GM19043 (cell line): ENCODE data around the gene ORAI3.
"Not testable (repeated sequence)": the region's sequence is repeated elsewhere in the genome, so short reads cannot be mapped to it uniquely, and the experiment has no call there.

Source experiments
- ATAC-seq: cut with Tn5 transposase; IDR thresholded peaks from one replicate; pipeline ENCODE4 v1.9.1; 2021; ENCODE audit warnings: low read depth; ENCODE audit not compliant: unreplicated experiment

The ORAI3 gene

GRCh38 chr16:30923554-30924075 is 25.3 kb upstream of the ORAI3 start, which contains the start of gene FBXL19:
TSS of gene FBXL19 (plus strand) at chr16:30923572. CDS start at chr16:30925755, 2,183 bp downstream.
- ATAC-seq: no peak

GRCh38 chr16:30924076-30924912 is 24.6 kb upstream of the ORAI3 start:
- ATAC-seq: no peak

- ATAC-seq: no peak
Measured at GRCh38 chr16:30924913-30925631, 23.8 kb upstream of the ORAI3 start.

GRCh38 chr16:30925632-30925987 is 23.3 kb upstream of the ORAI3 start:
- ATAC-seq: no peak

GRCh38 chr16:30925995-30926811 is 22.7 kb upstream of the ORAI3 start:
- ATAC-seq: no peak

GRCh38 chr16:30926937-30927788 is 21.7 kb upstream of the ORAI3 start:
- ATAC-seq: no peak

- no peak for ATAC-seq
Measured at GRCh38 chr16:30927789-30928378, 21.0 kb upstream of the ORAI3 start.

- ATAC-seq: no peak
Measured at GRCh38 chr16:30928390-30928789, 20.5 kb upstream of the ORAI3 start.

- no peak for ATAC-seq
Measured at GRCh38 chr16:30929167-30929566, 19.7 kb upstream of the ORAI3 start.

- ATAC-seq: no peak
Measured at GRCh38 chr16:30930160-30930571, 18.7 kb upstream of the ORAI3 start.

- no peak for ATAC-seq
Measured at GRCh38 chr16:30931068-30931650, 17.7 kb upstream of the ORAI3 start.

- ATAC-seq: no peak
Measured at GRCh38 chr16:30934827-30935557, 13.9 kb upstream of the ORAI3 start.

GRCh38 chr16:30937692-30938091 is 11.2 kb upstream of the ORAI3 start:
- ATAC-seq: no peak

- ATAC-seq: not testable (repeated sequence)
Measured at GRCh38 chr16:30939571-30939970, 9.3 kb upstream of the ORAI3 start.

GRCh38 chr16:30941600-30942425 is 7.1 kb upstream of the ORAI3 start:
- peak; percentile 87 for ATAC-seq

GRCh38 chr16:30942426-30942806 is 6.5 kb upstream of the ORAI3 start:
- ATAC-seq: no peak

- ATAC-seq: no peak
Measured at GRCh38 chr16:30944352-30944751, 4.5 kb upstream of the ORAI3 start.
